Measurements from ENCODE around the gene CBX5. TPM values are rescaled to one million over a fixed set of nuclear protein-coding genes. Genes with fewer than 3 reads are reported as not detected.

Gene CBX5
- total RNA-seq, 1 experiment from 2014 or later, result 130 TPM

GRCh38 chr12:54240971-54241588 is 38.8 kb downstream of the CBX5 start:
- no peak for TF ChIP-seq SIN3A (IDR thresholded peaks at IDR 0.05; ENCODE audit: borderline replicate concordance, insufficient read depth, low read depth, low read length)
- no peak for TF ChIP-seq TCF7L2 (IDR thresholded peaks at IDR 0.05; ENCODE audit: low read depth, low read length)
- no peak for TF ChIP-seq REST (IDR thresholded peaks at IDR 0.05; ENCODE audit: insufficient read depth in 1 of 2, low read depth in 2 of 2, low read length in 1 of 2)
- TF ChIP-seq POLR2AphosphoS5 (IDR thresholded peaks at IDR 0.05; ENCODE audit: low read depth, low read length), result no peak
- TF ChIP-seq, protein P1, sequence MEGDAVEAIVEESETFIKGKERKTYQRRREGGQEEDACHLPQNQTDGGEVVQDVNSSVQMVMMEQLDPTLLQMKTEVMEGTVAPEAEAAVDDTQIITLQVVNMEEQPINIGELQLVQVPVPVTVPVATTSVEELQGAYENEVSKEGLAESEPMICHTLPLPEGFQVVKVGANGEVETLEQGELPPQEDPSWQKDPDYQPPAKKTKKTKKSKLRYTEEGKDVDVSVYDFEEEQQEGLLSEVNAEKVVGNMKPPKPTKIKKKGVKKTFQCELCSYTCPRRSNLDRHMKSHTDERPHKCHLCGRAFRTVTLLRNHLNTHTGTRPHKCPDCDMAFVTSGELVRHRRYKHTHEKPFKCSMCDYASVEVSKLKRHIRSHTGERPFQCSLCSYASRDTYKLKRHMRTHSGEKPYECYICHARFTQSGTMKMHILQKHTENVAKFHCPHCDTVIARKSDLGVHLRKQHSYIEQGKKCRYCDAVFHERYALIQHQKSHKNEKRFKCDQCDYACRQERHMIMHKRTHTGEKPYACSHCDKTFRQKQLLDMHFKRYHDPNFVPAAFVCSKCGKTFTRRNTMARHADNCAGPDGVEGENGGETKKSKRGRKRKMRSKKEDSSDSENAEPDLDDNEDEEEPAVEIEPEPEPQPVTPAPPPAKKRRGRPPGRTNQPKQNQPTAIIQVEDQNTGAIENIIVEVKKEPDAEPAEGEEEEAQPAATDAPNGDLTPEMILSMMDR (IDR thresholded peaks at IDR 0.05), result no peak
- BruUV-seq (replicated peaks), result no TSS peak
- no peaks in the 10 kb centered on the region for H3K27me3 ChIP-seq (ENCODE audit: control insufficient read depth, insufficient read depth, low read length)
- no peaks in the 10 kb centered on the region for H3K4me1 ChIP-seq (ENCODE audit: control insufficient read depth, insufficient read depth, low read length)
- H3K4me3 ChIP-seq (ENCODE audit: low read depth in 2 of 2, low read length in 2 of 2), result no peak overlapping the region
- ATAC-seq (no peak), DNase-seq (ENCODE audit: low read depth, low spot score) (no peak)
- ChIA-PET POLR2A (no interaction called here), CTCF (no interaction called here)
- intact Hi-C loops (cut with micrococcal nuclease; ENCODE audit: unreplicated experiment), result no loop called here
- H3K36me3 ChIP-seq (ENCODE audit: control insufficient read depth, insufficient read depth, low read length), result peaks cover 17% of the 10 kb centered on the region
- no peak overlapping the region for H3K27ac ChIP-seq (ENCODE audit: low read length)
- in situ Hi-C loops (cut with HindIII; ENCODE audit: low pct_unique_long_range_greater_than_20kb, low sequenced_read_pairs), result no loop called here
- no peaks in the 10 kb centered on the region for H3K9me3 ChIP-seq (ENCODE audit: control insufficient read depth, insufficient read depth, low read depth, low read length)

- Histone ChIP-seq H3K4me3 (ENCODE audit: low read depth in 2 of 2, low read length in 2 of 2) (no peak overlapping the region), H3K9me3 (ENCODE audit: control insufficient read depth, insufficient read depth, low read depth, low read length) (no peaks in the 10 kb centered on the region), H3K27ac (ENCODE audit: low read length) (no peak overlapping the region), H3K4me1 (ENCODE audit: control insufficient read depth, insufficient read depth, low read length) (no peaks in the 10 kb centered on the region), H3K27me3 (ENCODE audit: control insufficient read depth, insufficient read depth, low read length) (no peaks in the 10 kb centered on the region), H3K36me3 (ENCODE audit: control insufficient read depth, insufficient read depth, low read length) (peaks cover 16% of the 10 kb centered on the region)
- in situ Hi-C loops (cut with HindIII; ENCODE audit: low pct_unique_long_range_greater_than_20kb, low sequenced_read_pairs) (no loop called here), intact Hi-C loops (cut with micrococcal nuclease; ENCODE audit: unreplicated experiment) (no loop called here)
- no TSS peak for BruUV-seq (replicated peaks)
- ChIA-PET CTCF (no interaction called here), POLR2A (no interaction called here)
- ATAC-seq (no peak), DNase-seq (ENCODE audit: low read depth, low spot score) (no peak)
- TF ChIP-seq POLR2AphosphoS5 (IDR thresholded peaks at IDR 0.05; ENCODE audit: low read depth, low read length) (no peak), TCF7L2 (IDR thresholded peaks at IDR 0.05; ENCODE audit: low read depth, low read length) (no peak), SIN3A (IDR thresholded peaks at IDR 0.05; ENCODE audit: borderline replicate concordance, insufficient read depth, low read depth, low read length) (no peak), REST (IDR thresholded peaks at IDR 0.05; ENCODE audit: insufficient read depth in 1 of 2, low read depth in 2 of 2, low read length in 1 of 2) (no peak)
- TF ChIP-seq, protein P1 (IDR thresholded peaks at IDR 0.05), result no peak
These were observed 39.8 kb downstream of the CBX5 start for GRCh38 chr12:54240129-54240528.
